GM12872 (cell line): ENCODE measurements around the gene VOPP1.

ENCODE experiments used
- TF ChIP-seq, protein P1 (sequence below): IDR thresholded peaks from 3 replicates; pipeline ENCODE4 v1.5.1; 2011; ENCODE audit warnings: low read depth, mild to moderate bottlenecking, low read length, moderate library complexity; ENCODE audit not compliant: insufficient read depth

Gene VOPP1

DNA sequence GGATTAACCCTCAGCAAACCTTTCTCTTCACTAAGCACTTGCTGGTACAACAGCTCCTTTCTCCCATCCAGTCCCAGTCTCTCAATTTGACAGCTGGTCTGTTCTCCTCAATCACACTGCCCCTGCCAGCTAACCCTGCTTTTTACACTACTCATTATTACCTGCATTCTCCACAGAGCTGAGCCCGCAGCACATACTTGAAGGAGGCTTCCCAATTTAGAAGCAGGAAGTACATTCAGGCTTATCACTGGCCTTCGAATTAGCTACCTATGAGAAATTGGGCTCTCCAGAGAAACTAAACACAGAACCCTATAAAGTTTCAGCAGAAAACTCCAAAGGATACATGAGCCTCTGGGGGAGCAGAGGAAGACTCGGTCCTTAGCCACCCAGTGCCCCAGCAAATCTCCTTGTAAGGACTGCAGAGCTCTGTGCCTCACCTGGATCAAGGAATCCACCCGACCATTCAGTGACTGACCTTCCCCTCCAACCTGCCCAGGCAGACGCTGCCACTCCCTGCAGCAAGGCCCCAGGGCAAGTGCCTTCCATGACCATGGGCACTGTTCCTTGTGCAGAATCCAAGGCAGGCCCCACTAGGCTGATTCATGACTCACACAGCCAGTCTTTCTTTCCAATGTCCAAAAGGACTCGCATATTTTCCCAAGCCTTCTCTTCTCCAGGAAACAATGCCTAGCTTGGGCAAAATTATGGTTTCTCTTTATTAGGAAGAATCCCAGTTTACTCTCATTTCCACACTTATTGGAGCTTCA lies 68.0 kb downstream of the VOPP1 start:
- TF ChIP-seq, protein P1, sequence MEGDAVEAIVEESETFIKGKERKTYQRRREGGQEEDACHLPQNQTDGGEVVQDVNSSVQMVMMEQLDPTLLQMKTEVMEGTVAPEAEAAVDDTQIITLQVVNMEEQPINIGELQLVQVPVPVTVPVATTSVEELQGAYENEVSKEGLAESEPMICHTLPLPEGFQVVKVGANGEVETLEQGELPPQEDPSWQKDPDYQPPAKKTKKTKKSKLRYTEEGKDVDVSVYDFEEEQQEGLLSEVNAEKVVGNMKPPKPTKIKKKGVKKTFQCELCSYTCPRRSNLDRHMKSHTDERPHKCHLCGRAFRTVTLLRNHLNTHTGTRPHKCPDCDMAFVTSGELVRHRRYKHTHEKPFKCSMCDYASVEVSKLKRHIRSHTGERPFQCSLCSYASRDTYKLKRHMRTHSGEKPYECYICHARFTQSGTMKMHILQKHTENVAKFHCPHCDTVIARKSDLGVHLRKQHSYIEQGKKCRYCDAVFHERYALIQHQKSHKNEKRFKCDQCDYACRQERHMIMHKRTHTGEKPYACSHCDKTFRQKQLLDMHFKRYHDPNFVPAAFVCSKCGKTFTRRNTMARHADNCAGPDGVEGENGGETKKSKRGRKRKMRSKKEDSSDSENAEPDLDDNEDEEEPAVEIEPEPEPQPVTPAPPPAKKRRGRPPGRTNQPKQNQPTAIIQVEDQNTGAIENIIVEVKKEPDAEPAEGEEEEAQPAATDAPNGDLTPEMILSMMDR, result no peak

DNA sequence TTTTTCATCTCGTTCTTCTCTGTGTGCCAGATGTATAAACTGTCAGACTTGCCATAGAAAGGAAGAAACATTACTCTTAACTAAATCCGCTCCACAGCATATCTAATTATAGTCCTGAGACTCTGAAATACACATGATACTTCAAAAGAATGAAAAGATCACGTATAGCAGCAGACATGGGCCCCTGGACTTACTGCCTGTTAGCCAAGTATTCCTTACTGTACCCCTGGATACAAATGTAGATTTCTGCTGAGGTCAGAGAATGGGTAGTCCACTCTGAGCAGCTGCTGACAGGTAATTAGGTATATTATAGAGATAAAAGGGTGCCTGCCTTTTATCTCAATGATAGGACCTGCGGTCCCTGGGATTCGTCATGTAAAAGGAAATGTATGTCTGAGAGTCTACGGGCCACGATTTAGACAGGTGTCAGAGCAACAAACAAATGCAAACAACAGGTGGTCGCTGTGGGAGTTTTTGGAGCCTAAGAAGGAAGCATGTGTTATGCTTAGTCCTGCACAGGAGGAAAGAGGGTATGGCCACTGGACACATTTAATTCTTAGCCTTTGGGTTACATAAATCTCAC lies 69.4 kb downstream of the VOPP1 start:
- TF ChIP-seq, protein P1, result no peak

DNA sequence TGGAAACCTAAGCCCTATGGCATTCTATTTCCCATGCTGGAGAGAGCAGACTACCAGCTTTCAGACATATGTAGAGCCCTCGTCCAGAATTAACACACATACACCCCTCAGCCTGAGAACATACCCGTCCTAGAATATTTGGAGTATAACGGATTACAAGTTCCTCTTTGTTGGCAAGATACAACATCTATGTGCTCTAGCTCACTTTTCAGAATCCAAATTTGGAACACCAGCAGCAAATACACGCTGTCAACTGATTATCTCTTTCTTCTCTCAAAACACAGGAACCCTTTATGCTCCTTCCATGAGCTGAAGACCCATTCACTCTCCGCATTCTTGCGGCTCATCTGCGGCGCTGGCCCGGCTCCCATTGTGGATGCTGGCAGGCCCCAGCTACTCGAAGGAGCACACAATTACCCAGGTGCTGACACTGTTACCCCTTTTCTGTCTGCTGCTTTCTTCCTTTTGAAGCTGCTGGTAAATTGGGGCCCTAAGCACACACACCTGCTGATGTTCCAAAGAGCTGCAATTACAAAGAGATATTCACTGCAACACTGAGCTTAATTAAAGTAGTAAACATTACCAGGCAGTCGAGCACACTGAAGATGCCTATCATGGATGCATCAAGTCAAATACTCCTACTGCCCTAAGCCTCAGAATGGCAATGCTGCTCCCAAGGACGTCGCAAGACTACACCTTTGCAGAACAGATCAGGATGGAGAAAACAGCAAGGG lies 70.0 kb downstream of the VOPP1 start:
- TF ChIP-seq, protein P1, result no peak

DNA sequence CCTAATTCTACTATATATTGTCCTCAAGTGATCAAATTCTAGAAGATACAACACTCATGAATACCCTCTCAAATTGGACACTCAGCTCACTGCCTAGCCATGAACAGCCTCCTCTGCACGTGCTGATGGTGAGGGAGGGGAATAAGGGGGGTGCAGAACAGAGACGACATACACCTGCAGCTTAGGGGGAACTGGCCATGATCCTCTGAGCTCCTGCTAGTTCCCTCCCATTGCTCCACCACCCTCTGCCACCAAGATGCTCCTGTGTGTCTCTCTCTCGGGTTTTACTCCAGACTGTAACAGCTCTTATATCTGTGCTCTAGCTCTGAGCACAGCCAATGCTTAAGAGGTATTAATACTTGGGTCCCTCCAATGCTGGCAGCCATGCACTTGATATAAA lies 70.7 kb downstream of the VOPP1 start:
- TF ChIP-seq, protein P1, result no peak

DNA sequence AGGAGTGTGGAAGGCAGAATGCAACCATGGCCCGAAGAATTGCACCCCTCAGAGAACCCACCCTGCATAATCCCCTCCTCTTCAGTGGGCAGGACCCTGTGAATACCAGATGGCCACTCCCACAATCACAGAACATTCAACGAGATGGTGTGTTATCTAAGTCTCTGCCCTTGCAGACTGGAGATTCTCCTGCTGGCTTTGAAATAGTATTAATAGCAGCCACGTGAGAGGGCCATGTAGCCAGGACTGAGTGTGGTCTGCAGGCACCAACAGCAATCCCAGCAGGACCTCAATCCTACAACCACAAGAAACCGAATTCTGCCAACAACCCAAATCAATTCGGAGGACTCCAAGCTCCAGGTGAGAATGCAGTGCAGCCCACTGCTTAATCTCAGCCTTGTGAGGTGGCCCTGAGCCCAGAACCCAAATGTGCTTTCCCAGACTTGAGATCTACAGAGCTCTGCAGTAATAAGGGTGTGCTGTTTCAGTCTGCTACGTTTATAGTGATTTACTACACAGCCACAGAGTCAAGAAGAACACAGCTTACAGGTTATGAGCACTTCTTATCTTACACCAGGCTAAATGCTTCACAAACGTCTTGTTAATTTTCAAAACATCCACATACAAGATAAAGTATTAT lies 72.1 kb downstream of the VOPP1 start:
- TF ChIP-seq, protein P1, result no peak

DNA sequence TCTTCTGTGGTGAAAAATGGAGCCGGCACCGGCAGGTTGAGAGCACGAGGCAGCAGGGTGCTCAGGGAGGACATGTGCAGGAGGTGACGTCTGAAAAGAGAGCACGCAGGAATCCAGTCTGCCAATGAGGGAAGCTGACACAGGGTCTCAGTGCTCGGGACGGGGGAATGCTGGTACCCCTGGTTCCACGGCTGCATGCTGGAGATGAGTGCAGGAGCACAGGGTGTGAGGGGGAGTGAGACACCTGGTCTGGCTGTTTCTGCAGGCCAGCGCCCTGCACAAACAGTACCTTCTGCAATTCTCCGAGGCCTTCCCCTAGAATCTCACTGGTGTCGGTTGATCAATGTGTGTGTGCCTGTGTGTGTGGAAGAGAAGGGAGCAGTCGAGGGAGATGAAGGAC lies 72.7 kb downstream of the VOPP1 start:
- TF ChIP-seq, protein P1, result no peak

DNA sequence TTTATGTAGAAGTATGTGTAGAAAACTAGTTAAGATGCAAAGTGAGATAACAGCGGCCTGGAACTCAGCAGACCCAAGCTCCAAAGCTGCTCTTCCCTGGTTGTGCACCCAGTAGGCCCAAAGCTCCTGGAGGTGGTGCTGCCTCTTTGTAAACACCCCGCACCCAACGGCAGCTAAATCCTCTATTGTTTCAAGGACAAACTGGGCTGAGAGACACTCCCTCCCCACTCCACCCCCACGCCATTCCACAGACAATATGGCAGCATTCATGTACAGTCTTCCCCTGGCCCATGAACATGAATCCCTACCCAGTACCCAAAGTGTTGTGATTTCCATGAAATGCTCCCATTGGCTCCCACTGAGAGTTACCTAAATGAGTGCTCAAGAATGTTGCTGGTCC lies 73.5 kb downstream of the VOPP1 start:
- TF ChIP-seq, protein P1, result no peak
